DOHH2 (cell line): ENCODE results near the gene CCNL1.

Source experiments
- CTCF ChIP-seq: fragments of 200-600 bp; sonication (generic); IDR thresholded peaks from one replicate; pipeline ENCODE4 v1.5.1; 2014; ENCODE audit warnings: antibody characterized with exemption, mild to moderate bottlenecking, low read depth, low read length; ENCODE audit not compliant: poor library complexity, severe bottlenecking
- EZH2phosphoT487 ChIP-seq: fragments of 200-600 bp; sonication (generic); IDR thresholded peaks from 2 replicates; pipeline ENCODE4 v1.6.1; 2017; ENCODE audit warnings: borderline replicate concordance, mild to moderate bottlenecking, antibody characterized with exemption, low read length, moderate library complexity, mixed read lengths

GRCh38 chr3:157129803-157130466 is 30.0 kb downstream of the CCNL1 start:
- TF ChIP-seq CTCF (no peak), EZH2phosphoT487 (no peak)
